GM23338 (cell line): ENCODE results near the gene CUX1. TPM values are rescaled to one million over a fixed set of nuclear protein-coding genes. Genes with fewer than 3 reads are reported as not detected.
A peak's percentile ranks its signal among the peaks of the same experiment; 100 is the strongest.

Experiments
- ATAC-seq: fragments of 200-7000 bp; cut with Tn5 transposase; 3 replicates; pipeline ENCODE4 v1.9.1; 2020
- DNase-seq: peaks from one replicate; pipeline ENCODE4 v3.0.0-alpha.2; 2015; ENCODE audit warnings: low spot score
- H2AFZ ChIP-seq: fragments of 200-600 bp; sonication (generic); 2 replicates; pipeline ENCODE4 v1.8.0; 2016; ENCODE audit warnings: antibody characterized with exemption, mild to moderate bottlenecking, moderate library complexity
- H3F3A ChIP-seq: fragments of 200-600 bp; sonication (generic); replicated peaks from 2 replicates; pipeline ENCODE4 v1.8.0; 2017; ENCODE audit warnings: antibody characterized with exemption, mixed run types, low read depth
- H3K27ac ChIP-seq: fragments of 200-600 bp; sonication (generic); 2 replicates; pipeline ENCODE4 v1.6.1; 2016; ENCODE audit warnings: low read depth
- H3K27me3 ChIP-seq: fragments of 200-600 bp; sonication (generic); 2 replicates; pipeline ENCODE4 v1.8.0; 2016; ENCODE audit warnings: mild to moderate bottlenecking, mixed run types, moderate library complexity; ENCODE audit not compliant: insufficient read depth
- H3K36me3 ChIP-seq: fragments of 200-600 bp; sonication (generic); 2 replicates; pipeline ENCODE4 v1.8.0; 2016; ENCODE audit warnings: mild to moderate bottlenecking; ENCODE audit not compliant: insufficient read depth
- H3K4me1 ChIP-seq: fragments of 200-600 bp; sonication (generic); 2 replicates; pipeline ENCODE4 v1.8.0; 2016; ENCODE audit warnings: mild to moderate bottlenecking, moderate library complexity; ENCODE audit not compliant: insufficient read depth
- H3K4me2 ChIP-seq: fragments of 200-600 bp; sonication (generic); 2 replicates; pipeline ENCODE4 v1.7.1; 2017; ENCODE audit warnings: mixed run types
- H3K4me3 ChIP-seq: fragments of 200-600 bp; sonication (generic); 2 replicates; pipeline ENCODE4 v1.6.1; 2016; ENCODE audit warnings: mixed run types
- H3K79me2 ChIP-seq: fragments of 200-600 bp; sonication (generic); replicated peaks from 2 replicates; pipeline ENCODE4 v1.8.0; 2017; ENCODE audit warnings: mild to moderate bottlenecking; ENCODE audit not compliant: insufficient read depth
- H3K9me2 ChIP-seq: fragments of 200-600 bp; sonication (generic); 2 replicates; pipeline ENCODE4 v1.8.0; 2017; ENCODE audit not compliant: insufficient read depth
- H4K20me1 ChIP-seq: fragments of 200-600 bp; sonication (generic); replicated peaks from 2 replicates; pipeline ENCODE4 v1.8.0; 2017; ENCODE audit warnings: mild to moderate bottlenecking; ENCODE audit not compliant: insufficient read depth
- H3K27ac Mint-ChIP-seq: 2 replicates; pipeline ENCODE4 v1.8.0; 2020; ENCODE audit warnings: inconsistent platforms, mild to moderate bottlenecking, moderate library complexity, mixed read lengths
- H3K27me3 Mint-ChIP-seq: 3 replicates; pipeline ENCODE4 v1.8.0; 2022; ENCODE audit warnings: low read depth, mild to moderate bottlenecking, moderate library complexity, mixed read lengths, inconsistent platforms; ENCODE audit not compliant: insufficient read depth, poor library complexity
- H3K36me3 Mint-ChIP-seq: 3 replicates; pipeline ENCODE4 v1.8.0; 2021; ENCODE audit warnings: low read depth, mild to moderate bottlenecking, inconsistent platforms, moderate library complexity, mixed read lengths
- H3K4me1 Mint-ChIP-seq: 3 replicates; pipeline ENCODE4 v1.8.0; 2020; ENCODE audit warnings: mild to moderate bottlenecking, inconsistent platforms, mixed read lengths
- H3K4me3 Mint-ChIP-seq: 3 replicates; pipeline ENCODE4 v1.8.0; 2021; ENCODE audit warnings: moderate library complexity, mild to moderate bottlenecking, inconsistent platforms, mixed read lengths
- H3K9me3 Mint-ChIP-seq: 3 replicates; pipeline ENCODE4 v1.8.0; 2020; ENCODE audit warnings: moderate library complexity, mild to moderate bottlenecking, inconsistent platforms, mixed read lengths
- REST ChIP-seq: IDR thresholded peaks from one replicate; pipeline ENCODE4 v1.6.1; 2018; ENCODE audit warnings: antibody characterized with exemption; ENCODE audit not compliant: unreplicated experiment
- STAT1 ChIP-seq: IDR thresholded peaks from one replicate; pipeline ENCODE4 v1.6.1; 2016; ENCODE audit warnings: antibody characterized with exemption; ENCODE audit not compliant: unreplicated experiment
- ZNF114 ChIP-seq: fragments of 250-450 bp; sonication (Bioruptor Pico); IDR thresholded peaks from 2 replicates; pipeline ENCODE4 v1.5.0; 2020; ENCODE audit warnings: mild to moderate bottlenecking, moderate library complexity
- ZNF462 ChIP-seq: fragments of 250-450 bp; sonication (Bioruptor Pico); IDR thresholded peaks from 2 replicates; pipeline ENCODE4 v1.5.0; 2020; ENCODE audit warnings: mild to moderate bottlenecking, moderate library complexity
- polyA plus RNA-seq: library from polyadenylated mRNA; unstranded; fragments of >200 nt; fragmentation: Nextera tagmentation; extraction: Ambion mirVana; gene quantifications from 2 replicates; pipeline ENCODE4 v1.2.1, GENCODE V29; 2016
- total RNA-seq: library from RNA; depleted of rRNA; stranded (reverse); fragments of >200 nt; shearing (Covaris generic); gene quantifications from 2 replicates; pipeline ENCODE4 v1.2.3, GENCODE V29; 2014

Gene CUX1
- total and polyA plus RNA-seq, 2 experiments from 2014 or later: 49.9 to 64.0 TPM

GRCh38 chr7:101813402-101814019 is 3.9 kb upstream of the CUX1 start:
- Histone ChIP-seq H3K4me2 (peak overlapping the region; percentile 71), H3K36me3 (no peaks in the 10 kb centered on the region), H3K79me2 (peaks cover 11% of the 10 kb centered on the region), H3K9me2 (no peaks in the 10 kb centered on the region), H4K20me1 (peaks cover 5% of the 10 kb centered on the region), H3F3A (peaks cover 7% of the 10 kb centered on the region; the same call in 1 of the 2 replicates), H3K4me3 (peak overlapping the region; percentile 37), H3K4me1 (peaks cover 16% of the 10 kb centered on the region), H3K27me3 (peaks cover 18% of the 10 kb centered on the region), H2AFZ (no peak overlapping the region), H3K27ac (no peak overlapping the region)
- Mint-ChIP-seq H3K9me3 (no peaks in the 10 kb centered on the region; the same call in 2 of the 3 replicates), H3K27me3 (peaks cover 10% of the 10 kb centered on the region), H3K4me3 (peak overlapping the region; percentile 56), H3K4me1 (peaks cover 20% of the 10 kb centered on the region), H3K36me3 (no peaks in the 10 kb centered on the region; the same call in 2 of the 3 replicates), H3K27ac (no peak overlapping the region)
- ATAC-seq: no peak
- no peak for DNase-seq
- no peak for TF ChIP-seq ZNF462
- TF ChIP-seq STAT1: no peak
- TF ChIP-seq REST: no peak
- TF ChIP-seq ZNF114: no peak
